GM13976 (cell line): ENCODE measurements around the gene TRABD2B.
"Not testable (repeated sequence)": the region's sequence is repeated elsewhere in the genome, so short reads cannot be mapped to it uniquely, and the experiment has no call there.

Source experiments
- DNase-seq: peaks from one replicate; pipeline ENCODE4 v3.0.0; 2012; ENCODE audit warnings: low spot score
- in situ Hi-C: fragments of 300-500 bp; cut with MboI; formaldehyde crosslinking; loops from one replicate; pipeline ENCODE4 v1.12.0; 2022; ENCODE audit warnings: low sequenced_read_pairs, mixed read lengths, inconsistent platforms; ENCODE audit not compliant: unreplicated experiment
- TF ChIP-seq, protein P1 (sequence below): IDR thresholded peaks from 2 replicates; pipeline ENCODE4 v1.5.1; 2012; ENCODE audit warnings: borderline replicate concordance, mild to moderate bottlenecking; ENCODE audit not compliant: insufficient read depth; ENCODE audit errors: extremely low read depth, missing control alignments, control extremely low read depth

TRABD2B gene

DNA sequence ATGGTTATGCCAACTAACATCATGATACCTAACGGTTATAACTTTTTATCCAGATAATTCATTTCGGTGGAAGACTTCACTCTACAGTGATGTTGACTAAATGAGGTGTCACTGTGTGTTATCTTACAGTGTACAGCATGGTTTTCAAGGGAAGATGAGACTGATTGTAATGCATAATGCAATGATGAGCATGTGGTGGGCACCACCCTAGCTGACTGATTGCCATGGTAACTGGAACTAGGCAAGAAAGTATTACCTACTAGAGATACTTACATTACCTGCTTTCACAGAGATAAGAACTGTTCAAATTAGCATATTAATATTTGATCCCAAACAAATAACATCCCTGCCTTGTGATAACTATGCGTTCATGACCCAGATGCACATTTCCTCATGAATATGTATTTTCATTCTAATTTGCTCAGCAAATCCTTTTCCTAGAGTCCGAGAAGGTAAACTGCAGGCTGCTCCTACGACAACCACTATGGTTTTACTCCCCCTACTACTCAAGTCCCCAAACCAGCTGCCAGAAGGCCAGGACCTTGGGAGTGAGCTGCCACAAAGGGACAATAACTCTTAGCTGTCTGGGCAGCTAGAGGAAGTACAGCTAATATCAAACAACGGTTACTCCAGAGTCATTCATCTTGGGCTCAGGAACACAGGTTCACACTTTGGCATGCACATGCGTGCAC is 29.2 kb downstream of the TRABD2B start:
- TF ChIP-seq, protein P1, sequence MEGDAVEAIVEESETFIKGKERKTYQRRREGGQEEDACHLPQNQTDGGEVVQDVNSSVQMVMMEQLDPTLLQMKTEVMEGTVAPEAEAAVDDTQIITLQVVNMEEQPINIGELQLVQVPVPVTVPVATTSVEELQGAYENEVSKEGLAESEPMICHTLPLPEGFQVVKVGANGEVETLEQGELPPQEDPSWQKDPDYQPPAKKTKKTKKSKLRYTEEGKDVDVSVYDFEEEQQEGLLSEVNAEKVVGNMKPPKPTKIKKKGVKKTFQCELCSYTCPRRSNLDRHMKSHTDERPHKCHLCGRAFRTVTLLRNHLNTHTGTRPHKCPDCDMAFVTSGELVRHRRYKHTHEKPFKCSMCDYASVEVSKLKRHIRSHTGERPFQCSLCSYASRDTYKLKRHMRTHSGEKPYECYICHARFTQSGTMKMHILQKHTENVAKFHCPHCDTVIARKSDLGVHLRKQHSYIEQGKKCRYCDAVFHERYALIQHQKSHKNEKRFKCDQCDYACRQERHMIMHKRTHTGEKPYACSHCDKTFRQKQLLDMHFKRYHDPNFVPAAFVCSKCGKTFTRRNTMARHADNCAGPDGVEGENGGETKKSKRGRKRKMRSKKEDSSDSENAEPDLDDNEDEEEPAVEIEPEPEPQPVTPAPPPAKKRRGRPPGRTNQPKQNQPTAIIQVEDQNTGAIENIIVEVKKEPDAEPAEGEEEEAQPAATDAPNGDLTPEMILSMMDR: no peak
- in situ Hi-C loops: no loop called here
- DNase-seq: no peak

DNA sequence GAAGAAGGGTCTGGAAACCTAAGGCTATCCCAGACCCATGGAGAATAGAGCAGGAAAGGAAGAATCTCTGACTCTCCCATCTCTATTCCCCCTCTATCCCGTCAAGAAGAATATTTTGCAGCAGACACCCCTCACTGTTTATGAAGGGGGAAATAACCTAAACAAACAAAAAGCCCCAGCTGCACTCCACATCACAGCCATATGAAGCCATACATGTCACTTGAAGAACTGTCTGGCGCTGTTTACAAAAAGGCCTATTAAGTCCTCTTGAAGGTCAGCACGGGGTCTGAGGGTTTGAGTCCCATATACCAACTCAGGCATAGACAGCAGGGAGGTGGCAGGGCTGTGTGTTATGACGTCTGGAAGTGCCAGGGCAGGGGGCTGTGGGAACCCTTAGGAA is 31.4 kb downstream of the TRABD2B start:
- TF ChIP-seq, protein P1: no peak
- in situ Hi-C loops: no loop called here
- DNase-seq: no peak

DNA sequence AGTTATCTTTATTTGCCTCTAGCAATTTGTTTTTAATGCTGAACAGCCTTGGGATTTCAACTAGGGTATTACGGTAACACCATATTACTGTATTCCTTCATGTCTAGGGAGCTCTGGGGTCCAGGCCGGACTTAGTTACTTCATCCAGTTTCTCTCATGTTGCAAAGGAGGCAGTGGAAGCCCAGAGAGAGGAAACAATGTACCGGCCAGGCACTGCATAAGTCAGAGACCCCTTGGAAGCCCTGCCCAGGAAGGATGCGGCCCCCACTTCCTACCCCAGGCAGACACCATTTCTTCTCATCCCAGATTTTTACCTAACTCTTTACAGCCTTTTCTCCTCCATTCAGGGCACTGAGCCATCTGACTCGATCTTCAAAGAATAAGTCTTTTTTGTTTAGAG is 32.5 kb downstream of the TRABD2B start:
- DNase-seq: no peak
- in situ Hi-C loops: no loop called here
- TF ChIP-seq, protein P1: no peak

DNA sequence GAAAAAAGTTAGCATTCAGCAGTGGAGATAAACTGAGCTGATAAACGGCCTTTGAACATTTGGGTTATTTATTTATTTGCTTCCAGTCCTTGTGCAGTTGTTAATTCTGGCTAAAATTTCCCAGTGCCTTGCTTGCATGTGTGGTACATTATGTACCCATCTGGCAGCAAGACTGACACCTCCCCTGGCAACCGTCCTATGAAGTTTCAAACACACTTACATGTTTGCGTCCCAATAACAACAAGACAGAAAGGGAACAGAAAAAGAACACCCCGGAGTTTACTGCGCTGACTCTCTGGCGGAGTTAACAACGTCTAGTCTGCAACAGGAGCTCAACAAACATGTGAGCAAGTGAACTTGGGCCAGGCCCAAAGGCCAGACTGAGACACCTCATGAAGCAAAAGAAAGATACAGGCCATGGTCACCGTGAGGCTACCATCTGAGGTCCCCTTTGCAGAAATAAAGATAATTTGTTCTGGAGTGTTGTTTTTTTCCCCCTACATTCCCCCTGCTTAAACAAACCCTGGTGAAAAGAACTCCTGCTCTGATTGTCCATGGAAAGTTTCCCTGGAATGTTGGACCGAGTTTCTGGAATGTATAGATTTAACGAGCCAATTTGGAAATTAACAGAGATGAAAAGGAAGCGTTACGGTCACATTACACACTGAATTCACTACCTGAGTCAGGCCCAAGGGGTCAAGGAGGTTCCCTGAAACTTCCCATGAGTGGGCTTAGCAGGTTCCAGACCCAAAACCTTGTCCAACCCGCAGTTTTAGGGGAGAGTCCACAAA is 33.4 kb downstream of the TRABD2B start:
- no peak for DNase-seq
- in situ Hi-C loops: no loop called here
- TF ChIP-seq, protein P1: no peak

DNA sequence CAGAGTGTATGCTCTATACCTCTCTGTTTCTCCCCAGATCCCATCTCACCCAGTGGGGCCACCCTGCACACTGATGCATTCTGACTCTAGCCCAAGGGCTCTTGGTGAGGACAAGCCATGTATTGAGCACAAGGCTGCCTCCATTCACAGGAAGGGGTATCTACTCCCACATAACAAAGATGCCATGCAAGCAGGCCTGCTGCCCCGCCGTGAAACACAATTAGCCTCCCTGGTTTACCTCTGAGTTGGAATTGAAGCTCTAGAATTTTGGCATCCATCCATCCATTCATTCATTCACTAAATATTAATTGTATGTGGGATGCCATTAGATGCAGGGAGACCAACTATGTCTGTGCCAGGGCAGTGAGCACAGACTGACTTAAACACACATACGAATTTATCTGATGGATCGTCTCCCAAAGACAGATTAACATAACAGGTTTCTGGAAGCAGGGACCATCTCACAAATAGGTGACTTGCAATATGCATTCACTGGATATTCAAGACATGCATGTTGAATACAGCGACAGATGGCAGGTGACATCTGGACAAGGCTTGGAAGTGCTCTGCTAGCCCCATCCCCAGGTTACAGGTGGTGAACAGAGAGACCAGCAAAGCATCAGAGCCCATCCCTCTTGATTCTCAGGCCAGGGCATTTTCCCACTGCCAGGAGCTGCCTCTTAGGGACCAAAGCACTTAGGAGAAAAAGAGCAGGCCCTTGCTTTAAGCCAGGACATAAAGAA is 34.3 kb downstream of the TRABD2B start:
- in situ Hi-C loops: no loop called here
- TF ChIP-seq, protein P1: no peak
- DNase-seq: no peak

DNA sequence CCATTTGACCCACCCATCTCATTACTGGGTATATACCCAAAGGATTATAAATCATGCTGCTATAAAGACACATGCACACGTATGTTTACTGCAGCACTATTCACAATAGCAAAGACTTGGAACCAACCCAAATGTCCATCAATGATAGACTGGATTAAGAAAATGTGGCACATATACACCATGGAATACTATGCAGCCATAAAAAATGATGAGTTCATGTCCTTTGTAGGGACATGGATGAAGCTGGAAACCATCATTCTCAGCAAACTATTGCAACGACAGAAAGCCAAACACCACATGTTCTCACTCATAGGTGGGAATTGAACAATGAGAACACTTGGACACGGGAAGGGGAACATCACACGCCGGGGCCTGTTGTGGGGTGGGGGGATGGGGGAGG is 35.4 kb downstream of the TRABD2B start:
- DNase-seq, in situ Hi-C loops: not testable (repeated sequence)

DNA sequence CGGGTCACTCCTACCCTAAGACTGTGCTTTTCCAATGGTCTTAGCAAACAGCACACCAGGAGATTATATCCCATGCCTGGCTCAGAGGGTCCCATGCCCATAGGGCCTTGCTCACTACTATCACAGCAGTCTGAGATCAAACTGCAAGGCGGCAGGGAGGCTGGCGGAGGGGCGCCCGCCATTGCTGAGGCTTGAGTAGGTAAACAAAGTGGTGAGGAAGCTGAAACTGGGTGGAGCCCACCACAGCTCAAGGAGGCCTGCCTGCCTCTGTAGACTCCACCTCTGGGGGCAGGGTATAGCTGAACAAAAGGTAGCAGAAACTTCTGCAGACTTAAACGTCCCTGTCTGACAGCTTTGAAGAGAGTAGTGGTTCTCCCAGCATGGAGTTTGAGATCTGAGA is 40.7 kb downstream of the TRABD2B start:
- in situ Hi-C loops, DNase-seq: not testable (repeated sequence)
